HG02678 (cell line): ENCODE measurements around the gene DYNLL2.
"Not testable (repeated sequence)": the region's sequence is repeated elsewhere in the genome, so short reads cannot be mapped to it uniquely, and the experiment has no call there.

Experiments
- ATAC-seq: cut with Tn5 transposase; IDR thresholded peaks from one replicate; pipeline ENCODE4 v1.9.1; 2021; ENCODE audit warnings: mild to moderate bottlenecking, moderate library complexity; ENCODE audit not compliant: unreplicated experiment

Gene DYNLL2

DNA sequence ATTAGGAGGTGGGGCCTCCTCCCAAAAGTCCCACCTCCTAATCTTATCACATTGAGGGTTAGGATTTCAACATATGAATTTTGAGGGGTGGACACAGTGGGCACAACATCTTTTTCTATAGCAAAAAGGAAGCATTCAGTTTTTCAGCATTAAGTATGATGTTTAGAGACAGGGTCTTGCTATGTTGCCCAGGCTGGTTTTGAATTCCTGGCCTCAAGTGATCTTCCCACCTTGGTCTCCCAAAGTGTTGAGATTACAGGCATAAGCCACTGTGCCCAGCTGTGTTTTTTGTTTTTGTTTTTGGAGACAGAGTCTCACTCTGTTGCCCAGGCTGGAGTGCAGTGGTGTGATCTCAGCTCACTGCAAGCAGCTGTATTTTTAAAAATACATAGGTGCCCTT lies 18.7 kb downstream of the DYNLL2 start:
- ATAC-seq = not testable (repeated sequence)

DNA sequence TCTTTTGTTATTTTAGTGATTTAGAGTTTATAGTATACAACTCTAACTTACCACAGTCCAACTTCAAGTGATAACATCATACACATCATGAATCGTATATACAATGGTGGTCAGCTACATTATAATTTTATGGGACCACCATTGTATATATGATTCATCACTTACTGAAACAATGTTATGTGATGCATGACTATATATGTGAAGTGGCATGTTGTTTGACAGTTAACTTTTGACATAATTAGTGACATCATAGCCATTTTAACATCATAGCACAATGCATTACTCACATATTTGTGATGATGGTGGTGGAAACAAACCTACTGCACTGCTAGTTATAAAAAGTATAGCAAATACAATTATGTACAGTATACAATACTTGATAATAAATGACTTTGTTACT lies 21.9 kb downstream of the DYNLL2 start:
- ATAC-seq = no peak

DNA sequence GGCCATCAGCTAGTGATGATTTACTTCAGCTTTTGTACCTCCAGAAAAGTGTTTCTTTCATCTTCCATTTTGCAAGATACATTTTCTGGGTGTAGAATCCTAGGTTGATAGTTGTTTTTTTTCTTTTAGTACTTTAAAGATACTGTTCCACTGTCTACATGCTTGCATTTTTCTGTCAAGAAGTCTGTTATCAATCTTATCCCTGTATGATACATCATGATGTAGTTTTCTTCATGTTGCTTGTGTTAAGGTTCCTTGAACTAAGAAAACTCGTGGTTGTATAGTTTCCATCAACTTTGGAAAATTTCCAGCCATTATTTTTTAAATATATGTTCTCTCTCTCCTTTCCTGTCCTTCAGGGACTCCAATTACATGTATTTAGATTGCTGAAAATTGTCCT lies 24.1 kb downstream of the DYNLL2 start:
- ATAC-seq = no peak

DNA sequence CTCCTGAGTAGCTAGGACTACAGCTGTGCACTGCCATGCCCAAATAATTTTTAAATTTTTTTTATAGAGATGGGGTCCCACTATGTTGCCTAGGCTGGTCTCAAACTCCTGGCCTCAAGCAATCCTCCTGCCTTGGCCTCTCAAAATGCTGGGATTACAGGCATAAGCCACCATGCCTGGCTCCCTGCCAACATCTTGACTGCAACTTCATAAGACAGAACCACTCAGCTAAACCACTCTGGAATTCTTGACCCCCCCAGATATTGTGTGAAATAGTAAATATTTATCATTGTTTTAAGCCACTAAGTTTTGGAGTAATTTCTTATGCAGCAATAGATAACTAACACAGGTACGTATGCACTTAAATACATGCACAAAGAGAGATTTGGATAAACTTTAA lies 26.0 kb downstream of the DYNLL2 start:
- ATAC-seq = no peak

DNA sequence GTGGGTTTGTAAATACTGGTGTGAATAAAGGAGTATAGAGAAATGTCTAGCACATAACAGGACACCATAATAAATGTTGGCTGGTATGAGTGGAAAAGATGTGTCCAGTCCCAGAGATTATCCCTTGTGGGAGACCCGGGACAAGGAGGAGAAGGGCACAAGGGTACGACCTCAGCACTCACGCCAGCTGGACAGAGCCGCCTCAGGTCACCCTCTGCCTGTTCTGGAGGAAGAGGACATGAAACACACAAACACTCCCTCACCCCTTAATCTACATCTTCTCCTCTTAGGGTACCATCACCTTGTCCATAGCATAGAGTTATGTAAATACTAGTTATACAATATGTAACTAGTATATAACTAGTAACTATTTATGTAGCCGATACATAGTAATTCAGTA lies 26.8 kb downstream of the DYNLL2 start:
- ATAC-seq = no peak

DNA sequence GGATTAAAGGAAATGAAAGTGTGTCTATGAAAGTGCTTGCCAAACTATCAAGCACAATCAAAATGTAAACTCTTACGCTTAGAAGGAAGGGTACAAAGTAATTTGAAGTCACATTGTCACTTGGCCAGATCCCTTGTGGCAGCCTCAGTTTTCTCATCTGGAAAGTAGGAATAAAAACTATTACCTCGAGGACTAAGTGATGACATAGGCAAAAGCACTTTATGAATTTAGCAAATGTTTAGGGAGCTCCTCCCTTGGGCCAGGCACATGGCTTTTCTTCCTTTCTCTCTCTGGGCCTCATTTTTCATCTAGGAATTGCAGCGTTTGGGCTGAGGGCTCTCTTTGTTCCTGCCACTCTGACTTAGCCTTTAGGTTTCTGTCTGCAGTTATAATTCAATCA lies 28.5 kb downstream of the DYNLL2 start:
- ATAC-seq = no peak

DNA sequence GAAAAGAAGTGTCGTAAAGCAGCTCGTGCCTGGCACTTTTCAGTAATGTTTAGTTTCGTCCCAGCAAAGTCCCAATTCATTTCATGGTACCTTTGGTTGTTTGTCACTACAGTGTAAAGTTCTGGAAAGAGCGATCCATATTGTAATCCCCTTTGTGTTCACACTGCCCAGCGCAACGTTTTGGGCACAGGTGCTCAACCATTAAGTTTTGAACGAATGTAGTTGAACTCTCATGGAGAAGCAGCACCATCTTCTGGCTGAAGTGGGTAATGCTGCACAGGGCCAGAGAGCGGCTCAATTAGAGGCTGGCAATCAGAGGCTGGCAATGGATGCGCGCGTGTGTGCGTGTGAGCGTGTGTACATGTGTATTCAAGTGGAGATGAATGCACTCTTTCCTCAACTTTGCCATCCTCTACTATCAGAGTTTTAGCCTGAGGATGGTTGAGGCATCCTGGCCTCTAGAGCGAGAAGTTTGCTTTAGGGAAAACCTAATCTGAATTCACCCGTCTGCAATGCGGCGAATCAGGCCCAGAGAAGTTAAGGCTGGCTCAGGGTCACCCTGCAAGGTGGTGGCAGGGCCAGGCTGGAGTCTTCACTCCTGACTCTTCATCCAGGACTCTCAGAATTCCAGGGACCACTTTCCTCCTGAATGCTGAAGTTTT lies 29.9 kb downstream of the DYNLL2 start:
- no peak for ATAC-seq

DNA sequence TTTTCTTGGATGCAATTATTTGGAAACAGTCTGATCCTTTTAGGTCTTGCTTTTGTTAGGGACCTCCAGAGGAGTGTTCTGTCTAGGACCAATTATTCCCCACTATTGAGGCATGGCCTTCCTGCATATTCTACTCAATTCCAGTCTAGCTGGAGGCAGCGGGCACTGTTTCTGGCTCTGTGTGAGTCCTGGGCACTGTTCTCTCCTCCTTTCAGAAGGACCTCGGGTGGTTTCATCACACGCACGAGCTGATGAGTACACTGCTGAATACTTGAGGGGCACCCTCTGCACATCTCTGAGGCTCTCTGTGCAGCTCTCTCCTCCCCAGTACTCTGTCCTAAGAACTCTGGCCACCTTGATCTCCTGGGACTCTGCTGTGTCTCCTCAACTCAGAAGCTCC lies 30.7 kb downstream of the DYNLL2 start:
- ATAC-seq = no peak

DNA sequence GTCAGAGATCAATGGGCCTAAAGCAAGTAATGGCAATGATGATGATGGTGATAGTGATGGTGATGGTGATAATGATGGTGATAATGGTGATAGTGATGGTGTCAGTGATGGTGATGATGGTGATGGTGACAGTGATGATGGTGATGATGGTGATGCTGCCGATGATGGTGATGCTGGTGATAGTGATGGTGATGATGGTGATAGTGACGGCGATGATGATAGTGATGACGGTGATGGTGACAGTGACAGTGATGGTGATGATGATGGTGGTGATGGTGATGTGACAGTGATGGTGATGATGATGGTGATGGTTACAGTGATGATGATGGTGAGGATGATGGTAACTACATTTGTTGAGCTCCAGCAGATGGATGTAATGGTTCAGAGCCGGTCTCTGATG lies 34.2 kb downstream of the DYNLL2 start:
- ATAC-seq = no peak

DNA sequence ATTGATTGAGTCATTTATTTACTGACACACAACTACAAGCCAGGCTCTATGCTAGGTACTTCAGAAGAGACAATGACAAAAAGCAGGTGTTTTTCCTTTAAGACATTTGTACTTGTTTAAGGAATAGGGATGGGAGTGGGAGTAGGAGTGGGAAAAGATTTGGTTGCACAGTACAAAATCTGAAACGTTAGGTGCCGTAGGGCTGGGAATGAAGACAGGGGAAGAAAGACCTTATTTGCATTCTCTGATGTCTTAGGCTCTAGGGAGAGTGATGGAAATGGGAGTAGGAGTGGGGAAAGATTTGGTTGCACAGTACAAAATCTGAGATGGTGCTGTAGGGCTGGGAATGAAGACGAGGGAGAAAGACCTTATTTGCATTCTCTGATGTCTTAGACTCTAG lies 36.3 kb downstream of the DYNLL2 start:
- no peak for ATAC-seq

DNA sequence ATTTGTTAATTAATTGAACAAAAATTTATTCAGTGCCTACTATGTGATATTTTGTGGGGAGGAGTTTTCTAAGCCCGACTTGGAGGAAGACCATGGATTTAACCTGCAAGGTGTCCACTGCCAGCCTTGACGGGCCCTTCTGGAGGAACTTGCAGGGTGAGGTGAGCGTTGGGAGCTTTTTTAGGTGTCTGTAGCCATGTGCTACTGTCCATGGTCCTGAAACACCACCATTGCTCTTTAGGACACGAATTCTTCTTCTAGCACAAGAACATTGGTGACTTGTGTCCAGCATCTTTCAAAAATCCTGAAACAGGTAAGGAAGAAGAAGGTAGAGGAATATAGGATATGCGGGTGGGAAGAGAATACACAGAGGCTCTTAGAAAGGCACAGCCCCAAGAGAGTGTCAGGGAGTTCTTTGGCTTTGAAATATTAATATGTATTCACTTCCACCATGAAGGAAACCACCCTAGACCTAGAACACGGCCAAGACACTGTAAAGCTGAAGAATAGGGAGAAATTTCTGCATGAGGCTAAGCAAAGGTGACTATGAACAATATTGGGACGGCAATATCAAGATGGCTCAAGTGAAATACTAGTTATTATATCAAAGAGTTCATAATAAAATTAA lies 37.1 kb downstream of the DYNLL2 start:
- no peak for ATAC-seq

DNA sequence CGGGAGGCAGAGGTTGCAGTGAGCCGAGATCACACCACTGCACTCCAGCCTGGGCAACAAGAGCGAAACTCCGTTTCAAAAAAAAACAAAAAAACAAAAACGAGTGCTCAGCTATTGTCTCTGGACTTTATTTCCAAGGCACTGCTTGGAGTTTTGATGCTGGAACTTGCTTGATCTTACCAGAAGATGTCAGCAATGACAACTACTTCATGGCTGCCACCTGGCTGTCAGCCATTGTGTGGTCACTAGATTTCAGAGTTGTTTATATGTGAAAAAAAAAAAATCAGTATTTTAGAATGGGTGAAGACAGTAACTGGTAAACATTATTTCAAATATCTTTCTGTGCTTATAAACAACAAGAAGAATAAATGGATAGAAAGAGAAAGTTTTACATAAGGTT lies 38.7 kb downstream of the DYNLL2 start:
- ATAC-seq = no peak

DNA sequence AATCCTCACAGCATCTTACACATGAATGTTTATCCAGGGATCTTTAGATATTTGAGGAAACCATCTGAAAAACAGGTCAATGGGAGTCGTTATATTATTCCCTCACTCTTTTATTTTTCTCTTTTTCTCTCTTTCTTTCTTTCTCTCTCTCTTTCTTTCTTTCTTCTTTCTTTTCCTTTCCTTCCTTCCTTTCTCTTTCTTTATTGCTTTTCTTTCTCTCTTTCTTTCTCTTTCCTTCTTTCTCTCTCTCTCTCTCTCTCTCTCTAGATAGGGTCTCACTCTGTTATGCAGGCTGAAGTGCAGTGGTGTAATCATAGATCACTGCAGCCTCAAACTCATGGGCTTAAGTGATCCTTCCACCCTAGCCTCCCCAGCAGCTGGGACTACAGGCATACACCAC lies 44.6 kb downstream of the DYNLL2 start:
- ATAC-seq = no peak

DNA sequence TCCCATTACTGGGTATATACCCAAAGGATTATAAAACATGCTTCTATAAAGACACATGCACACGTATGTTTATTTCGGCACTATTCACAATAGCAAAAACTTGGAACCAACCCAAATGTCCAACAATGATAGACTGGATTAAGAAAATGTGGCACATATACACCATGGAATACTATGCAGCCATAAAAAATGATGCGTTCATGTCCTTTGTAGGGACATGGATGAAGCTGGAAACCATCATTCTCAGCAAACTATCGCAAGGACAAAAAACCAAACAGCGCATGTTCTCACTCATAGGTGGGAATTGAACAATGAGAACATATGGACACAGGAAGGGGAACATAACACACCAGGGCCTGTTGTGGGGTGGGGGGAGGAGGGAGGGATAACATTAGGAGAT lies 49.5 kb downstream of the DYNLL2 start:
- ATAC-seq = not testable (repeated sequence)

DNA sequence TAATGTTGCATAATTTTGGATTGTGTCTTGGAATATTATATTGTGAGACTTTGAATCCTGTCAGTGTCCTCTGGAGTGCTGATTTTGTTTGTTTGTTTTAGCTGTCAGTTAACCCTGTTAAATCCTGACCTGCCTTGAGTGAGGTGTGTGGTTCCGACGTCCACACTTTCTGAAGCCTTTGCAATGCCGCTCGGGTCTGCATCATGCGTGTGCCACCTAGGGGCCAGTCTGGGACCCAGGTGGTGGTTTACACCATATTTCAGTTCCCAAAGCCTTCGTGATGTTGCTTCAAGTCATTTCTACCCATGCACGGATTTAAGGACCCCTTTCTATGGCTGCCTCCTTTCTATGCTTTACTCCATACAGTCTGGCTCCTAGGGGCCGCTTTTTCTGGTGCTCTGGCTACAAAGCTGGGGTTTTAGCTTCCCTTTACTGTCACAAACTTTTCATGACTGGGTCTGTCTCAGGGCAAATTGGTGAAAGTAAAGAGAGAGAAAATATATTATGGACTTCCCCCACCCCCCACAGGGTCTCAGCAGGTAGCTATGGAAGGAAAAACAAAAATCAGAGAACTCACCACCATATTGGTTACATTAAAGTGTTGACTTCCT lies 53.6 kb downstream of the DYNLL2 start:
- ATAC-seq = no peak

DNA sequence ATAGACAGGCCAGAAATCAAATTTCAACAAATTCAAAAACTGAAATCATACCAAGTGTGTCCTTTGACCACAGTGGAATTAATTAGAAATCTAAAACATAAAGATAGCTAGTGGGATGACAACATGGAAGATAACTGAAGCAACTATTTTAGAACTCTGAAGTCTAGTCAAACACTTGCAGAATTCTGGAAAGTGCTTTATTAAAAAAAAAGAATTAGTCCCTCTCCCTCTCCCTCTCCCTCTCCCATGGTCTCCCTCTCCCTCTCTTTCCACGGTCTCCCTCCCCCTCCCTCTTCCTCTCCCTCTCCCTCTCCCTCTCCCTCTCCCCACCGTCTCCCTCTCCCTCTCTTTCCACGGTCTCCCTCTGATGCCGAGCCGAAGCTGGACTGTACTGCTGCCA lies 58.3 kb downstream of the DYNLL2 start:
- no peak for ATAC-seq

DNA sequence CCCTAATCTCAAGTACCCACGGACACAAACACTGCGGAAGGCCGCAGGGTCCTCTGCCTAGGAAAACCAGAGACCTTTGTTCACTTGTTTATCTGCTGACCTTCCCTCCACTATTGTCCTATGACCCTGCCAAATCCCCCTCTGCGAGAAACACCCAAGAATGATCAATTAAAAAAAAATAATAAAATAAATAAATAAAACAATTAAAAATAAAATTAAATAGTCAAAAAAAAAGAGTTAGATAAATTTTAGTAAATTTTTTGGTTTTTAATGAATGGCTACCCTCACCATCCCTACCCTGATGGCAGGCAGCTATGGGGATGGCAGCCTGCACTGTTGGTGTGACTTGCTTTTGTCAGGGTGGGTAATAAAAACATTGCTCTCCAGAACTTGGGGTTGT lies 60.1 kb downstream of the DYNLL2 start:
- not testable (repeated sequence) for ATAC-seq

DNA sequence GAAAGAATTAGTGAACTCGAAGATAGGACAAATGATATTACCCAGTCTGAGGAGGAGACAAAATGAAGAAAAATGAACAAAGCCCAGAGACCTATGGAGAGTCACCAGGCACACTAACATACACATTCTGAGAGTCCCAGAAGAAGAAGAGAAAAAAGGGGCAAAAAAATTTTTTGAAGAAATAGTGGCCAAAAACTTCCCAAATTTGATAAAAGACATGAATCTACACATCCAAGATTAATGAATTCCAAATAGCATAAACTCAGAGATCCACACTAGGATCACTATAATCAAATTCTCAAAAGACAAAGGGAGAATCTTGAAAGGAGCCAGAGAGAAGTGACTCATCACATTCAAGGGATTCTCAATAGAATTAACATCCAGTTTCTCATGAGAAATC lies 61.6 kb downstream of the DYNLL2 start:
- no peak for ATAC-seq
